ENCODE data around the gene PVALEF. TPM values are rescaled to one million over a fixed set of nuclear protein-coding genes. Genes with fewer than 3 reads are reported as not detected.

PVALEF gene
- total and polyA plus RNA-seq, 2 of the 13 experiments (the other 11 are each of a cell fraction or from before 2014, with no cell fraction given), result 0.18 TPM

DNA sequence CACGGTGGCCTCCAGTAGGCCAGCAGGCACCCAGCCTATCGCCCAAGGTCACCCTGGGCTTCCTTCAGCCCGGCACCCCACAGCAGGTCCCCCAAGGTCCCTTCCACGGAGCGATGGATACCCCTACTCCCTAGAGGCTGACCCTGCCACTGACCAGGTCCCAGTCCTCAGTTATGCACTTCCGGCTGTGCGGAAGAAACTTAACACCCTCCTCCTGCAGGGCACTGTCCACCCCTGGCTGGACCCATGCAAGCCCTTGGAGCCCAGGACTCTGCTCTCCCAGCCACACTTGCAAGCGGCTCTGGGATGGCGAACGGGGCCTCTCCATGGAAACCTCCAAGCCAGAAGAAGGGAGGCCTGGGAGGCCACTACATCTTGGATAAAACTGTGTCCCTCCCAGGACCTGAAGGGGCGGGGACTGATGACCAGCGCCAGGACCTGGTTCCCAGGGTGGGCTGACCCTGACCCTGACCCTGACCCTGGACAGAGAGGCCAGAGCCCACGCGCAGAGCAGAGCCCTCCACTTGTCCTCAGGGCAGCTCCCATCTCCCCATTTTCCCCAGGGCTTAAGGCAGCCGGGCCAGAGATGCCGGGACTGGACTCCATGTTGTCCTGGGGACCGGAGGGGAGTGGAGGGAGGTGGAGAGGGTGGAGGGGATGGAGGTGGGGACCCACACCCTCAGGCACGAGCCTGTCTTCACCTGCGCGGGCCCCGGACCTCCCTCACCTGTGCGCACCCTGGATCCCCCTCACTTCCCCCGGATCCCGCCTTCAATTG, 56.7 kb downstream of the PVALEF start (continued):
- TF ChIP-seq, protein P1, sequence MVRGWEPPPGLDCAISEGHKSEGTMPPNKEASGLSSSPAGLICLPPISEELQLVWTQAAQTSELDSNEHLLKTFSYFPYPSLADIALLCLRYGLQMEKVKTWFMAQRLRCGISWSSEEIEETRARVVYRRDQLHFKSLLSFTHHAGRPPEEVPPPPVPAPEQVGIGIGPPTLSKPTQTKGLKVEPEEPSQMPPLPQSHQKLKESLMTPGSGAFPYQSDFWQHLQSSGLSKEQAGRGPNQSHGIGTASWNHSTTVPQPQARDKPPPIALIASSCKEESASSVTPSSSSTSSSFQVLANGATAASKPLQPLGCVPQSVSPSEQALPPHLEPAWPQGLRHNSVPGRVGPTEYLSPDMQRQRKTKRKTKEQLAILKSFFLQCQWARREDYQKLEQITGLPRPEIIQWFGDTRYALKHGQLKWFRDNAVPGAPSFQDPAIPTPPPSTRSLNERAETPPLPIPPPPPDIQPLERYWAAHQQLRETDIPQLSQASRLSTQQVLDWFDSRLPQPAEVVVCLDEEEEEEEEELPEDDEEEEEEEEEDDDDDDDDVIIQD (CRISPR knock-in tag; IDR thresholded peaks at IDR 0.05; ENCODE audit: low read depth), result no peak
- TF ChIP-seq U2AF1 (optimal IDR thresholded peaks at IDR 0.05; ENCODE audit: low read depth, low read length), result no peak
- TF ChIP-seq, protein P2, sequence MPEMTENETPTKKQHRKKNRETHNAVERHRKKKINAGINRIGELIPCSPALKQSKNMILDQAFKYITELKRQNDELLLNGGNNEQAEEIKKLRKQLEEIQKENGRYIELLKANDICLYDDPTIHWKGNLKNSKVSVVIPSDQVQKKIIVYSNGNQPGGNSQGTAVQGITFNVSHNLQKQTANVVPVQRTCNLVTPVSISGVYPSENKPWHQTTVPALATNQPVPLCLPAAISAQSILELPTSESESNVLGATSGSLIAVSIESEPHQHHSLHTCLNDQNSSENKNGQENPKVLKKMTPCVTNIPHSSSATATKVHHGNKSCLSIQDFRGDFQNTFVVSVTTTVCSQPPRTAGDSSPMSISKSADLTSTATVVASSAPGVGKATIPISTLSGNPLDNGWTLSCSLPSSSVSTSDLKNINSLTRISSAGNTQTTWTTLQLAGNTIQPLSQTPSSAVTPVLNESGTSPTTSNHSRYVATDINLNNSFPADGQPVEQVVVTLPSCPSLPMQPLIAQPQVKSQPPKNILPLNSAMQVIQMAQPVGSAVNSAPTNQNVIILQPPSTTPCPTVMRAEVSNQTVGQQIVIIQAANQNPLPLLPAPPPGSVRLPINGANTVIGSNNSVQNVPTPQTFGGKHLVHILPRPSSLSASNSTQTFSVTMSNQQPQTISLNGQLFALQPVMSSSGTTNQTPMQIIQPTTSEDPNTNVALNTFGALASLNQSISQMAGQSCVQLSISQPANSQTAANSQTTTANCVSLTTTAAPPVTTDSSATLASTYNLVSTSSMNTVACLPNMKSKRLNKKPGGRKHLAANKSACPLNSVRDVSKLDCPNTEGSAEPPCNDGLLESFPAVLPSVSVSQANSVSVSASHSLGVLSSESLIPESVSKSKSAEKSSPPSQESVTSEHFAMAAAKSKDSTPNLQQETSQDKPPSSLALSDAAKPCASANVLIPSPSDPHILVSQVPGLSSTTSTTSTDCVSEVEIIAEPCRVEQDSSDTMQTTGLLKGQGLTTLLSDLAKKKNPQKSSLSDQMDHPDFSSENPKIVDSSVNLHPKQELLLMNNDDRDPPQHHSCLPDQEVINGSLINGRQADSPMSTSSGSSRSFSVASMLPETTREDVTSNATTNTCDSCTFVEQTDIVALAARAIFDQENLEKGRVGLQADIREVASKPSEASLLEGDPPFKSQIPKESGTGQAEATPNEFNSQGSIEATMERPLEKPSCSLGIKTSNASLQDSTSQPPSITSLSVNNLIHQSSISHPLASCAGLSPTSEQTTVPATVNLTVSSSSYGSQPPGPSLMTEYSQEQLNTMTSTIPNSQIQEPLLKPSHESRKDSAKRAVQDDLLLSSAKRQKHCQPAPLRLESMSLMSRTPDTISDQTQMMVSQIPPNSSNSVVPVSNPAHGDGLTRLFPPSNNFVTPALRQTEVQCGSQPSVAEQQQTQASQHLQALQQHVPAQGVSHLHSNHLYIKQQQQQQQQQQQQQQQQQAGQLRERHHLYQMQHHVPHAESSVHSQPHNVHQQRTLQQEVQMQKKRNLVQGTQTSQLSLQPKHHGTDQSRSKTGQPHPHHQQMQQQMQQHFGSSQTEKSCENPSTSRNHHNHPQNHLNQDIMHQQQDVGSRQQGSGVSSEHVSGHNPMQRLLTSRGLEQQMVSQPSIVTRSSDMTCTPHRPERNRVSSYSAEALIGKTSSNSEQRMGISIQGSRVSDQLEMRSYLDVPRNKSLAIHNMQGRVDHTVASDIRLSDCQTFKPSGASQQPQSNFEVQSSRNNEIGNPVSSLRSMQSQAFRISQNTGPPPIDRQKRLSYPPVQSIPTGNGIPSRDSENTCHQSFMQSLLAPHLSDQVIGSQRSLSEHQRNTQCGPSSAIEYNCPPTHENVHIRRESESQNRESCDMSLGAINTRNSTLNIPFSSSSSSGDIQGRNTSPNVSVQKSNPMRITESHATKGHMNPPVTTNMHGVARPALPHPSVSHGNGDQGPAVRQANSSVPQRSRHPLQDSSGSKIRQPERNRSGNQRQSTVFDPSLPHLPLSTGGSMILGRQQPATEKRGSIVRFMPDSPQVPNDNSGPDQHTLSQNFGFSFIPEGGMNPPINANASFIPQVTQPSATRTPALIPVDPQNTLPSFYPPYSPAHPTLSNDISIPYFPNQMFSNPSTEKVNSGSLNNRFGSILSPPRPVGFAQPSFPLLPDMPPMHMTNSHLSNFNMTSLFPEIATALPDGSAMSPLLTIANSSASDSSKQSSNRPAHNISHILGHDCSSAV (CRISPR knock-in tag; IDR thresholded peaks at IDR 0.05; ENCODE audit: borderline replicate concordance), result no peak
- no peak for TF ChIP-seq ZFAT (CRISPR knock-in tag; conservative IDR thresholded peaks at IDR 0.05)
- TF ChIP-seq SOX13 (IDR thresholded peaks at IDR 0.05), result no peak
- no peak for TF ChIP-seq SOX13 (CRISPR knock-in tag; conservative IDR thresholded peaks at IDR 0.05 in 1 of 2, IDR thresholded peaks at IDR 0.05 in 1 of 2)
- TF ChIP-seq, protein P3, sequence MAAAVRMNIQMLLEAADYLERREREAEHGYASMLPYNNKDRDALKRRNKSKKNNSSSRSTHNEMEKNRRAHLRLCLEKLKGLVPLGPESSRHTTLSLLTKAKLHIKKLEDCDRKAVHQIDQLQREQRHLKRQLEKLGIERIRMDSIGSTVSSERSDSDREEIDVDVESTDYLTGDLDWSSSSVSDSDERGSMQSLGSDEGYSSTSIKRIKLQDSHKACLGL (CRISPR knock-in tag; IDR thresholded peaks at IDR 0.05), result no peak; the same call in 1 of the 2 replicates
- no peak for TF ChIP-seq KMT2B (CRISPR knock-in tag; IDR thresholded peaks at IDR 0.05)
- TF ChIP-seq, protein P4, sequence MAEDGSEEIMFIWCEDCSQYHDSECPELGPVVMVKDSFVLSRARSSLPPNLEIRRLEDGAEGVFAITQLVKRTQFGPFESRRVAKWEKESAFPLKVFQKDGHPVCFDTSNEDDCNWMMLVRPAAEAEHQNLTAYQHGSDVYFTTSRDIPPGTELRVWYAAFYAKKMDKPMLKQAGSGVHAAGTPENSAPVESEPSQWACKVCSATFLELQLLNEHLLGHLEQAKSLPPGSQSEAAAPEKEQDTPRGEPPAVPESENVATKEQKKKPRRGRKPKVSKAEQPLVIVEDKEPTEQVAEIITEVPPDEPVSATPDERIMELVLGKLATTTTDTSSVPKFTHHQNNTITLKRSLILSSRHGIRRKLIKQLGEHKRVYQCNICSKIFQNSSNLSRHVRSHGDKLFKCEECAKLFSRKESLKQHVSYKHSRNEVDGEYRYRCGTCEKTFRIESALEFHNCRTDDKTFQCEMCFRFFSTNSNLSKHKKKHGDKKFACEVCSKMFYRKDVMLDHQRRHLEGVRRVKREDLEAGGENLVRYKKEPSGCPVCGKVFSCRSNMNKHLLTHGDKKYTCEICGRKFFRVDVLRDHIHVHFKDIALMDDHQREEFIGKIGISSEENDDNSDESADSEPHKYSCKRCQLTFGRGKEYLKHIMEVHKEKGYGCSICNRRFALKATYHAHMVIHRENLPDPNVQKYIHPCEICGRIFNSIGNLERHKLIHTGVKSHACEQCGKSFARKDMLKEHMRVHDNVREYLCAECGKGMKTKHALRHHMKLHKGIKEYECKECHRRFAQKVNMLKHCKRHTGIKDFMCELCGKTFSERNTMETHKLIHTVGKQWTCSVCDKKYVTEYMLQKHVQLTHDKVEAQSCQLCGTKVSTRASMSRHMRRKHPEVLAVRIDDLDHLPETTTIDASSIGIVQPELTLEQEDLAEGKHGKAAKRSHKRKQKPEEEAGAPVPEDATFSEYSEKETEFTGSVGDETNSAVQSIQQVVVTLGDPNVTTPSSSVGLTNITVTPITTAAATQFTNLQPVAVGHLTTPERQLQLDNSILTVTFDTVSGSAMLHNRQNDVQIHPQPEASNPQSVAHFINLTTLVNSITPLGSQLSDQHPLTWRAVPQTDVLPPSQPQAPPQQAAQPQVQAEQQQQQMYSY (CRISPR knock-in tag; IDR thresholded peaks at IDR 0.05), result no peak
- no peak for TF ChIP-seq ZNF746 (CRISPR knock-in tag; IDR thresholded peaks at IDR 0.05)
- TF ChIP-seq ZNF879 (CRISPR knock-in tag; IDR thresholded peaks at IDR 0.05), result no peak
- no peak; the same call in 1 of the 2 replicates for TF ChIP-seq ZNF546 (CRISPR knock-in tag; conservative IDR thresholded peaks at IDR 0.05)
